GM18508 (cell line): Measurements from ENCODE around the gene DNAAF3.
"Not testable (repeated sequence)": the region's sequence is repeated elsewhere in the genome, so short reads cannot be mapped to it uniquely, and the experiment has no call there.

Source experiments
- ATAC-seq: cut with Tn5 transposase; IDR thresholded peaks from one replicate; pipeline ENCODE4 v1.9.1; 2021; ENCODE audit warnings: moderate number of reproducible peaks; ENCODE audit not compliant: insufficient read depth, unreplicated experiment

The DNAAF3 gene

DNA sequence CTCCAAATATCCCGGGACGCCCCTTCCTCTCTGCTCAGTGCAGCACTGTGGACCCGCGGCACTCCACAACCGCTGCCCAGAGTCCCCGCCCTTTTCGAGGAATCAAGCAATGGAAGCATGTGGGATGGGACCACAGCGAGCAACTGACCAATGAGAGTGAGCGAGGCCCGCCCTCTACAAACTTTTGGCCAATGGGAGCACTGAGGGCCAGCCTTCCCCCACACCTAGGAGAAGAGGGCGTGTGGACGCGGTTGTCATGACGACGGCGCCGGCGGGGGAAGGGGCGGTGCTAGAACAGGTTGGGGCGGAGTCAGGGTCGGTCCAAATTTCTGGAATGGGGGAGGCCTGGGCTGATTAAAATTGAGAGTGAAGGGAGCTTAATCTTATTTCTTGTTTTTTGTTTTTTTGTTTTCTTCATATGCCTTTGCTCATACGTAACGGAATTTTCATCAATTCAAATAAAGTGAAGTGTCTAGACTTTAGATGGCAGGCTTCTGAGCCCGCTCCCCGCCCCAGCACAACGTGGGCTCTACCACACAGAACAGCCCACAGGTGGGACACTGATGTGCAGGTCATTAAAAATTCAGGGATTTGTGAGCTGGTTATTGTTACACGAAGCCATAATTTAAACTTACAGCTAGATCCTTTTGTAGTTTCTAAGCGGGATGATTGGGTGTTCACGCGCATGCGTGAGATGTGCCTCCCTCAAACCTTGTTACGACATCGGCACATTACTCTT, at the start of gene DNAAF3:
DNAAF3 (minus strand) TSS at position 84 of the 739 bp plus-strand sequence. CDS start 200 bp downstream, outside the sequence.
- ATAC-seq, result no peak

DNA sequence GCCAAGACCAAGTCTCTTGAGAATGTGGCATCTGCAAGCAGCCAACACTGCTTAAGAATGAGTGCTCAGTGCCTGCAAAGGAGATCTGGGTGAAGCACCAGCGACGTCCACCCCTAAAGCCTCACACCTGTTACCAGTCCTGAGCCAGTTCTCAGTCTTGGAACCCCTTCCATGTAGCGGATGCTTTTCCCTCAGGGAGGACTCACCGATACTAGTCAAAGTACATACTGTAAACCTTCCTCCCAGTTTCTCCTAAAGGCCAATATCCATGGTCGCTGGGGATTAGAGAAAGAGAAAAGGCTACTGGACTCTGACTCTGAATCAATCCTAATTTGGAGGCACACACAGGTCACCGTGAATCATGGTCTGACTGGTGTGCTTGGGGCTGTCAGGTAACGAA, 47.1 kb upstream of the DNAAF3 start:
- no peak for ATAC-seq

- ATAC-seq, result no peak
Observed at GRCh38 chr19:55212447-55212846, 46.0 kb upstream of the DNAAF3 start.

- no peak for ATAC-seq
Observed at GRCh38 chr19:55209693-55210472, 43.5 kb upstream of the DNAAF3 start.

DNA sequence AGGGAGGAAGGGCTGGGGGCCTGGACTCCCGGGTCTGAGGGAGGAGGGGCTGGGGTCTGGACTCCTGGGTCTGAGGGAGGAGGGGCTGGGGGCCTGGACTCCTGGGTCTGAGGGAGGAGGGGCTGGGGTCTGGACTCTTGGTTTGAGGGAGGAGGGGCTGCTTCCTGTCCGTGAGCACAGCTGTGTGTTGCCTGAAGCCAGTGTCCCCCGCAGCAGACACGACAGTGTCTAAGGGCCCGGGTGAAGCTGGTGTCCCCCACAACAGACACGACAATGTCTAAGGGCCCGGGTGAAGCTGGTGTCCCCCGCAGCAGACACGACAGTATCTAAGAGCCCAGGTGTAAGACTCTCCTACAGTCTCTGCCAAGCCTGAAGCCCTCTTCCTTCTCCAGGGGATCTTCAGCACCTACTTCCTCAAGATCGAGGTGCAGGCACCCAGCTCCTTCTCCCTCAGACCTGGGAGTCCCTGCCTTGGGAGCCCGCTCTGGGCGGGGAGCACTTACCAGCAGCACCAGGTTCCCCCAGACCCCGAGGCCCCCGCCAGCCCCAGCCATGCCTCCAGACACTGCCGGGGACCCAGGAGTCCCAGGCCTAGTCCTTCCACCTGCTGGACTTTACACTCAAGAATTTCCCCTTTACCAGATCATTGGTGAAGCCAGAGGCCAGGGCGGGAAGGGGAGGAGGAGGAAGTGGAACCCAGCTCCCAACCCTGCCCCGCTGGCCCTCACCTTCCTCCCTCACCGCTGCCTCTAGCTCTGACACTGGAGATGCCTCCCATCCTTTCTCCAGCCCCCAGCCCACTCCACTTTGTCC, 42.7 kb upstream of the DNAAF3 start, which contains the start of gene PTPRH:
PTPRH (minus strand) TSS at position 622 of the 813 bp plus-strand sequence; CDS start at position 554, 68 bp downstream.
- no peak for ATAC-seq

DNA sequence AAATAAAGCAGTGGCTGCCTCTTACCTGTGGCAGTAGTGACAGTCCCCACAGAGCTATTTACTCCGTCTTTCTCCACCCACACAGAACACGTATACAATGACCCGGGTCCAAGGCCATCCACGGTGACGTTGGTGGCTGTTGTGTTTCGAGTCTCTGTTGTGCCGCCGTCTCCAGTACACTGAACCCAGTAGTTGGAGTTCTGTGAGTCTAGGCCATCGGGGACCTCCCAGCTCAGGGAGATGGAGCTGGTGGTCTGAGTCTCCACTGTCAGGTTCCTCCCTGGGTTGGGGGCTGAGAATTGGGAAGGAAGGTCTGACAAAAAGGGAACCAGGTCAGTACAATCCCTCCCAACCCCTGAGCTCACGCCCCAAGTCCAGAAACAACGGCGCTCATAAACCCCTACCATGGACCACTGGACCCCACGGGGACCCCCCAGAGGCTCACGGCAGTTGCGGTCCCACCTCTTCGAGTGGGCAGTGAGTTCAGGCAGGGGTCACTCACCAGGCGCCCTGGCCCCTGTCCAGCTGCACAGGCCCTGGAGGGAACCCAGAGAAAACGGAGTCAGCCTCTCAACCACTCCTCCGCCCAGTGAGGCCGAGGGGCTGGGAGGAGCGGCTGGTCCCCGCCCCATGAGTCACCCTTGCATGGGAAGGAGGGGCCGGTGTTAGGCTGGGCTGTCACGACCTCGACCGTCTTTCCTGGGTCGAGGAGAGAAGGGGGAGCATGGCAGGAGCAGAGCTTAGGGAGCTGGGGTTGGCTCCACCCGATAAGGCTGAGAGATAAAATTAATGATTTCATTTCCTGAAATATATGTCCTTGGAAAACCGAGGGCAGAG, 40.5 kb upstream of the DNAAF3 start:
- ATAC-seq, result no peak

DNA sequence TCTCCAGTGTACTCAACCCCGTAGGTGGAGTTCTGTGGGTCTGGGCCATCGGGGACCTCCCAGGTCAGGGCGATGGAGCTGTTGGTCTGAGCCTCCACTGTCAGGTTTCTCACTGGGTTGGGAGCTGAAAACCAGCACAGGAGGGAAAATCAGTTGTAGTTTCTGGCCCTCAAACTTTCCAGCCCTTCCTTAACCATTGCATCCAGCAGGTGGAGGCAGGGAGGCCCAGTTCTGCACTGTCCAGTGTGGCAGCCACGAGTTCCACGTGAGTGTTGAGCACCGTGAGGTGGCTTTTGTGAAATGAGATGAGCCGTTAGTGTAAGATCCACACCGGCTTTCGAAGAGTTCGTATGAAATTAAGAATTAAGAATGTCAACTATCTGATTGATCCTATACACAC, 35.8 kb upstream of the DNAAF3 start:
- not testable (repeated sequence) for ATAC-seq

GRCh38 chr19:55199620-55200204, 33.3 kb upstream of the DNAAF3 start:
- ATAC-seq, result no peak

DNA sequence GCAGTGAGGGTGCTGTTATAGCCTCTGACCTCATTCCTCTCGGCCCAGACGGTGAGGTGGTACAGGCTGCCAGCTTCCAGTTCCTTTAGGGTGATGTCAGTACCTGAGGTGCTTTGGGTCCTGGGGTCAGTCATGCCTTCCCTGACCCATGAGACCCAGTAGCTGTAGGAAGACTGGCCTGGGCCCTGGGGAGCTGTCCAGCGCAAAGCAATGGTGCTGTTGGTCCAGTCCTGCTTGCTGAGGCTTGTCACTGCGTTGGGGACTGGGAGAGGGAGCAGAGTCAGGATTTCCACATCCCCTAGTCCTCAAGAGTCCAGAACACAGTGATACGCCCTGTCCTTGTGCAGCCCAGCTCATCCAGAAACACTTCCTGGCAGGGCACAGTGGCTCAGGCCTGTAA, 32.2 kb upstream of the DNAAF3 start:
- no peak for ATAC-seq

DNA sequence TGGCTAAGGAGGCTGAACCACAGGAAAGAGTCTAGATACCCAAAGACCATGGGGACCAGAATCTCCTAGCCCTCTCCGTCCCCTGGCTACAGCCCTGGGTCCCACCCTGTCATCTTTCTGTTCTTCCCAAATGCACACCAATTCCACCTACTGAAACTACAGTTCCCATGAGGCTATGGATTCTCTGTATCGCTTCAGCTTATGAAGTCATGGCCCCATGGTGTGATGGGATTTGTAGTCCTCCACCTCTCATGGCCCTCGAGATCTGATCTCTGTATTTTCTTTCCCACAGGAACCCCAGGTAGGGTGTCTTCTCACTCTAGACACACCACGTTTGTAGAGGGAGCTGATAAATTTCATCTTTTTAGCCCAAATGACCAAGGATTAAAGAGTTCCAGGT, 31.1 kb upstream of the DNAAF3 start:
- ATAC-seq, result no peak

- ATAC-seq, result no peak
Observed at GRCh38 chr19:55196803-55197202, 30.4 kb upstream of the DNAAF3 start.

DNA sequence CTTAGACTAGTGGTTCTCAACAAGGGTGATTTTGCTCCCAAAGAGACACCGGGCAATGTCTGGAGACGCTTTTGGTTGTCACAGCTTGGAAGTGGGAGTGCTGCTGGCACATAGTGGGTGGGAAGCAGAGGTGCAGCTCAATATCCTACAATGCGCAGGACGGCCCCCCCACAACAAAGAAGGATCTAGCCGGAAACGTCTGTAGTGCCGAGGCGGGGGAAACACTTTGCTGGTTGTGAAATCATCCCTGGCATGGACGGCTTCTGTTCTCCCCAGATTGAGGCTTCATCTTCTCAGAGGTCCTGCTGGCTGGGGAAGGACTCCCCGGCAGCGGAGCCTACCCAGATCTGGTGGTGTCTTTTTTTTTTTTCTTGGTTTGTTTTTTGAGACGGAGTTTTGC, 27.1 kb upstream of the DNAAF3 start:
- no peak for ATAC-seq

DNA sequence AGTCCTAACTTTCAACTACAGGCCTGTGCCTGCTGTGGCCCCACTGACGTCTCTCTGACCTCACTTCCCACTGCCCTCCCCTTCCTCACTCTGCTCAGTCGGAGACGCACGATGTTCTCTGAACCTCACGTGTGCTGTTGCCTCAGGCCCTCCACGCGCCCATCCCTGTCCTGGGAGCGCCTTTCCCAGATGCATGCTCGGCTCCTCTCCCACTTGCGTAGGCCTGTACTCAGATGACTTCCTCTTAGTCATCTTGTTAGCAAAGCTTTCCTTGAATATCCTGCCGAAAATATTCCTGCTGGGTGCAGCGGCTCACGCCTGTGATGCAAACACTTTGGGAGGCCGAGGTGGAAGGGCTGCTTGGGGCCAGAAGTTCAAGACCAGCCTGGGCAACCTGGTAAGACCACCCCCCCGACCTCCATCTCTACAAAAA, 23.0 kb upstream of the DNAAF3 start:
- no peak for ATAC-seq

DNA sequence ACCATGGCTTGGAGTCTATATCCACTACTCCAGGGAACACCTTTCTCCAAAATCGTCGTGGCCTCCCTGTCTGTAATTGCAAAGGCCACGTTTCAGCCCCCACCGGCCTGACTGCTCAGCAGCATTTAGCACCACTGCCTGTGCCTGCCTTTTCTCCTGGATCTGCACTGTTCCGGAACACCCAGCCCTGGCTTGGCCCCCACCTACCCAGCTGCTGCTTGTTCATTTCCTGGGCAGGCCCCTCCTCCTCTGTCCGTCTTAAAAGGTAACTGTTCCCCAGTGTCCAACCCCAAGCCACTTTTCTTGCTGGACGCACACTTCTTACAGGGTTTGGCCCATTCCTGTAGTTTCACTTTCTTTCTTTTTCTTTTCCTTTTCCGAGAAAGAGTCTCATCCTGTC, 22.2 kb upstream of the DNAAF3 start:
- no peak for ATAC-seq

GRCh38 chr19:55186080-55186479, 19.7 kb upstream of the DNAAF3 start:
- ATAC-seq, result no peak

- no peak for ATAC-seq
Observed at GRCh38 chr19:55181740-55182139, 15.3 kb upstream of the DNAAF3 start.

- no peak for ATAC-seq
Observed at GRCh38 chr19:55179606-55180484, 13.4 kb upstream of the DNAAF3 start, which contains the start of gene SYT5. Gene SYT5, minus strand, starts transcription at chr19:55180289. Its CDS starts 1,248 bp downstream, at chr19:55179041.
